K562 (cell line): Measurements from ENCODE around the gene MEIS1. TPM values are rescaled to one million over a fixed set of nuclear protein-coding genes. Genes with fewer than 3 reads are reported as not detected.

Experiments used
- ATAC-seq: fragments of 200-7000 bp; cut with Tn5 transposase; 3 replicates; pipeline ENCODE4 v1.9.1; 2020; ENCODE audit warnings: moderate library complexity
- BruUV-seq: library from RNA; stranded (reverse); fragments of 400-500 nt; replicated peaks from 2 replicates; lab custom pipeline; 2021; lab: Mats Ljungman, UMichigan
- CTCF ChIA-PET: fragments of 300-600 bp; formaldehyde crosslinking; extraction: SDS; loops from one replicate; lab custom pipeline; 2021; ENCODE audit warnings: low intra/inter-chr PET ratio; lab: Yijun Ruan, JAX
- POLR2A ChIA-PET: fragments of 300-600, 350-650 bp; sonication (Branson Sonifier 250); formaldehyde crosslinking; extraction: SDS; loops from one replicate; lab custom pipeline; 2021; ENCODE audit warnings: antibody characterized with exemption, inconsistent platforms; lab: Yijun Ruan, JAX
- DNase-seq, 4 experiments: peaks; one replicate each; pipeline versions ENCODE4 v3.0.0 to v3.0.0-alpha.2; 2011 to 2018; ENCODE audit warnings: low spot score in 3 of 4, mixed read lengths in 3 of 4; ENCODE audit errors: extremely low read depth in 1 of 4
- FAIRE-seq: peaks from 2 replicates; lab custom pipeline; 2011; peaks lifted over from hg19 to GRCh38; lab: Jason Lieb, UNC
- H2AFZ ChIP-seq: 2 replicates; pipeline ENCODE4 v1.6.0; 2011; ENCODE audit warnings: low read depth, low read length, control low read depth, inconsistent platforms
- H3K27ac ChIP-seq: fragments of 200-600 bp; 3 replicates; pipeline ENCODE4 v1.8.0; 2011; ENCODE audit warnings: low read depth, mild to moderate bottlenecking, control low read depth, inconsistent platforms, low read length, moderate library complexity, mixed read lengths; ENCODE audit errors: extremely low read depth
- H3K27me3 ChIP-seq, 2 experiments: fragments of 300-600 bp in 1 of 2; 2 replicates in 1 of 2; 3 replicates in 1 of 2; pipeline versions ENCODE4 v1.6.0 to v1.8.0; 2011; ENCODE audit warnings: inconsistent platforms in 2 of 2, low read length in 2 of 2, mild to moderate bottlenecking in 1 of 2, mixed read lengths in 1 of 2, moderate library complexity in 1 of 2; ENCODE audit not compliant: control insufficient read depth in 2 of 2, insufficient read depth in 2 of 2
- H3K36me3 ChIP-seq: fragments of 300-600 bp; 3 replicates; pipeline ENCODE4 v1.8.0; 2011; ENCODE audit warnings: mild to moderate bottlenecking, low read length, inconsistent platforms; ENCODE audit not compliant: control insufficient read depth, insufficient read depth
- H3K4me1 ChIP-seq, 2 experiments: fragments of 200-600 bp in 1 of 2; replicated peaks in 1 of 2; 2 replicates in 1 of 2; 3 replicates in 1 of 2; pipeline versions ENCODE4 v1.5.1 to v1.8.0; 2011; ENCODE audit warnings: inconsistent platforms in 2 of 2, low read length in 2 of 2, mild to moderate bottlenecking in 1 of 2, mixed read lengths in 1 of 2, moderate library complexity in 1 of 2; ENCODE audit not compliant: control insufficient read depth in 2 of 2, insufficient read depth in 2 of 2
- H3K4me2 ChIP-seq: 2 replicates; pipeline ENCODE4 v1.6.1; 2011; ENCODE audit warnings: low read length, control low read depth, inconsistent platforms, mixed read lengths; ENCODE audit not compliant: insufficient read depth
- H3K4me3 ChIP-seq: fragments of 200-600 bp; sonication (generic), shearing (Covaris generic); 2 replicates; pipeline ENCODE4 v1.5.1; 2016; ENCODE audit warnings: control low read depth, inconsistent platforms
- H3K79me2 ChIP-seq: fragments of 200-600 bp; 3 replicates; pipeline ENCODE4 v1.8.0; 2011; ENCODE audit warnings: low read length, inconsistent platforms; ENCODE audit not compliant: control insufficient read depth, insufficient read depth
- H3K9ac ChIP-seq, 2 experiments: 2 replicates each; pipeline versions ENCODE4 v1.6.0 to v1.6.1; 2011; ENCODE audit warnings: low read depth in 2 of 2, low read length in 2 of 2, control low read depth in 1 of 2, inconsistent platforms in 1 of 2, mild to moderate bottlenecking in 1 of 2, mixed read lengths in 1 of 2; ENCODE audit not compliant: insufficient read depth in 1 of 2
- H3K9me1 ChIP-seq: one replicate; pipeline ENCODE4 v1.6.0; 2011; ENCODE audit warnings: inconsistent platforms, mild to moderate bottlenecking, low read length, moderate library complexity; ENCODE audit not compliant: control insufficient read depth, insufficient read depth
- H3K9me3 ChIP-seq: replicated peaks from 2 replicates; pipeline ENCODE4 v1.5.1; 2011; ENCODE audit warnings: low read depth, low read length, inconsistent platforms; ENCODE audit not compliant: control insufficient read depth, insufficient read depth
- H4K20me1 ChIP-seq: replicated peaks from 2 replicates; pipeline ENCODE4 v1.6.1; 2011; ENCODE audit warnings: low read length, inconsistent platforms, mixed read lengths; ENCODE audit not compliant: control insufficient read depth, insufficient read depth
- BCLAF1 ChIP-seq, 2 experiments: fragments of 450-650 bp in 1 of 2; IDR thresholded peaks; 2 replicates each; pipeline ENCODE4 v1.6.1; 2011 to 2017; ENCODE audit warnings: low read depth in 2 of 2, antibody characterized with exemption in 1 of 2, borderline replicate concordance in 1 of 2, low read length in 1 of 2, mild to moderate bottlenecking in 1 of 2, mixed read lengths in 1 of 2; ENCODE audit not compliant: control insufficient read depth in 1 of 2
- BMI1 ChIP-seq: fragments of 150-350 bp; IDR thresholded peaks from 2 replicates; pipeline ENCODE4 v1.6.1; 2014; ENCODE audit warnings: low read length
- CBX3 ChIP-seq, 2 experiments: IDR thresholded peaks; 1 replicate in 1 of 2; 2 replicates in 1 of 2; pipeline ENCODE4 v1.6.1; 2012; ENCODE audit warnings: inconsistent platforms in 2 of 2, low read length in 2 of 2, borderline replicate concordance in 1 of 2, control low read depth in 1 of 2
- CEBPG ChIP-seq, 3 experiments: fragments of 200-800 bp in 1 of 3; sonication (Bioruptor generic) in 1 of 3; sonication (generic) in 1 of 3; formaldehyde crosslinking in 1 of 3; IDR thresholded peaks in 2 of 3; conservative IDR thresholded peaks in 1 of 3; 2 replicates each; pipeline versions ENCODE4 v1.6.1 to v1.8.0; 2016 to 2022; ENCODE audit warnings: missing compliant biosample characterization in 2 of 3, missing genetic modification characterization in 2 of 3, mild to moderate bottlenecking in 1 of 3, missing genetic modification reagents in 1 of 3
- CSDE1 ChIP-seq, 2 experiments: fragments of 450-650 bp; IDR thresholded peaks; 2 replicates each; pipeline ENCODE4 v1.6.1; 2016; ENCODE audit warnings: mild to moderate bottlenecking in 1 of 2
- EP300 ChIP-seq: IDR thresholded peaks from 2 replicates; pipeline ENCODE4 v1.6.1; 2012; ENCODE audit warnings: low read length, improper control_type of control experiment
- KLF1 ChIP-seq: fragments of 450-650 bp; IDR thresholded peaks from 2 replicates; pipeline ENCODE4 v1.6.1; 2016; ENCODE audit warnings: missing genetic modification characterization, missing compliant biosample characterization
- LCOR ChIP-seq: sonication (generic); formaldehyde crosslinking; IDR thresholded peaks from 2 replicates; pipeline ENCODE4 v1.8.0; 2022; ENCODE audit warnings: mild to moderate bottlenecking, missing genetic modification reagents
- MED1 ChIP-seq: sonication (generic); formaldehyde crosslinking; IDR thresholded peaks from 2 replicates; pipeline ENCODE4 v1.8.1; 2023; ENCODE audit warnings: missing genetic modification reagents, borderline replicate concordance
- MXI1 ChIP-seq: IDR thresholded peaks from 2 replicates; pipeline ENCODE4 v1.6.1; 2011; ENCODE audit warnings: low read depth, mild to moderate bottlenecking, improper control_type of control experiment, low read length
- MYC ChIP-seq, 2 experiments: fragments of 250-450 bp in 1 of 2; sonication (Bioruptor Pico) in 1 of 2; IDR thresholded peaks; 2 replicates each; pipeline versions ENCODE4 v1.5.1 to v1.6.1; 2012 to 2021; ENCODE audit warnings: low read depth in 2 of 2, borderline replicate concordance in 1 of 2, improper control_type of control experiment in 1 of 2, low read length in 1 of 2, mild to moderate bottlenecking in 1 of 2, moderate library complexity in 1 of 2
- POLR2G ChIP-seq: fragments of 200-400 bp; formaldehyde crosslinking; IDR thresholded peaks from 2 replicates; pipeline ENCODE4 v1.6.1; 2017; ENCODE audit warnings: low read depth, mild to moderate bottlenecking, antibody characterized with exemption, low read length, moderate library complexity
- RFX1 ChIP-seq: fragments of 450-650 bp; IDR thresholded peaks from 2 replicates; pipeline ENCODE4 v1.6.1; 2016; ENCODE audit warnings: mild to moderate bottlenecking, moderate library complexity
- SOX6 ChIP-seq: fragments of 450-650 bp; IDR thresholded peaks from 2 replicates; pipeline ENCODE4 v1.6.1; 2014; ENCODE audit warnings: mild to moderate bottlenecking
- SRF ChIP-seq, 2 experiments: fragments of 250-450, 450-650 bp in 1 of 2; sonication (Bioruptor Pico) in 1 of 2; sonication (generic) in 1 of 2; formaldehyde crosslinking; IDR thresholded peaks; 2 replicates each; pipeline versions ENCODE4 v1.5.0 to v1.5.1; 2020 to 2022; ENCODE audit warnings: mild to moderate bottlenecking in 1 of 2, missing genetic modification reagents in 1 of 2
- XRCC3 ChIP-seq: fragments of 450-650 bp; IDR thresholded peaks from 2 replicates; pipeline ENCODE4 v1.6.1; 2017; ENCODE audit warnings: mild to moderate bottlenecking, moderate library complexity
- YBX1 ChIP-seq: fragments of 450-650 bp; IDR thresholded peaks from 2 replicates; pipeline ENCODE4 v1.7.1; 2016; ENCODE audit warnings: mild to moderate bottlenecking
- ZNF445 ChIP-seq: fragments of 250-450 bp; sonication (Bioruptor Pico); IDR thresholded peaks from 2 replicates; pipeline ENCODE4 v1.4.0; 2020; ENCODE audit warnings: low read depth, mild to moderate bottlenecking, moderate library complexity
- ZNF507 ChIP-seq: conservative IDR thresholded peaks from 2 replicates; pipeline ENCODE4 v1.6.1; 2017; ENCODE audit warnings: missing genetic modification characterization, missing compliant biosample characterization
- ZNF551 ChIP-seq: fragments of 250-450 bp; sonication (Bioruptor Pico); IDR thresholded peaks from 2 replicates; pipeline ENCODE4 v1.5.0; 2021; ENCODE audit warnings: mild to moderate bottlenecking, moderate library complexity
- WGBS: fragments of 100-300 bp; shearing (Covaris generic); methylation state at CpG from one replicate; pipeline ENCODE4 v1.1.6; 2016; ENCODE audit warnings: low coverage, mixed read lengths; ENCODE audit not compliant: insufficient coverage; ENCODE audit errors: missing lambda C conversion rate; 5-methylcytosine and 5-hydroxymethylcytosine counted together
- in situ Hi-C: fragments of 300-500 bp; cut with MboI; formaldehyde crosslinking; loops from 4 replicates; pipeline ENCODE4 v1.15.0; 2018; ENCODE audit warnings: inconsistent platforms, mixed read lengths
- intact Hi-C: fragments of 100-400 bp; cut with micrococcal nuclease; formaldehyde crosslinking; loops from 2 replicates; pipeline ENCODE4 v1.14.2; 2022
- polyA plus RNA-seq, 8 experiments: library from polyadenylated mRNA; depleted of rRNA in 4 of 8; stranded (reverse) in 5 of 8; unstranded in 3 of 8; fragments of >200 nt; fragmentation: Nextera tagmentation in 2 of 8; fragmentation: Illumina TruSeq in 1 of 8; extraction: Ambion mirVana in 2 of 8; extraction: Trizol in 1 of 8; gene quantifications; 2 replicates each; pipeline versions ENCODE4 v1.2.1 to v1.2.3, GENCODE V29; 2011 to 2014; ENCODE audit warnings: inconsistent platforms in 1 of 8, missing spikeins in 1 of 8
- total RNA-seq, 7 experiments: library from RNA; depleted of rRNA in 6 of 7; stranded (reverse); fragments of >200 nt in 6 of 7; fragmentation: Illumina TruSeq in 2 of 7; extraction: Trizol in 2 of 7; gene quantifications; 2 replicates each; pipeline versions ENCODE4 v1.2.1 to v1.2.3, GENCODE V29; 2011 to 2021; ENCODE audit warnings: low replicate concordance in 1 of 7

MEIS1 gene
- total and polyA plus RNA-seq, 9 of the 15 experiments (the other 6 are each of a cell fraction or from before 2014, with no cell fraction given) = 2.3 to 9.0 (median 5.9) TPM

GRCh38 chr2:66569321-66569851 lies 134.5 kb downstream of the MEIS1 start:
- in situ Hi-C loops = no loop called here
- Histone ChIP-seq H3K4me1 (peaks cover 0 to 10% of the 10 kb centered on the region in 2 experiments; a peak in 3 of 5 replicates), H3K4me3 (no peak overlapping the region), H3K79me2 (no peaks in the 10 kb centered on the region), H3K9me3 (no peaks in the 10 kb centered on the region), H4K20me1 (no peaks in the 10 kb centered on the region), H2AFZ (no peak overlapping the region), H3K9ac (no peak overlapping the region), H3K36me3 (no peaks in the 10 kb centered on the region), H3K4me2 (no peak overlapping the region), H3K27ac (no peak overlapping the region), H3K27me3 (no peaks in the 10 kb centered on the region), H3K9me1 (no peaks in the 10 kb centered on the region)
- BruUV-seq = no TSS peak
- WGBS = 36% methylated on average over 4 of the region's 4 CpGs
- FAIRE-seq (peak; percentile 23), ATAC-seq (peak; percentile 88), DNase-seq (peak in 2 of 4 experiments; percentile 35 to 69)
- POLR2A ChIA-PET = no interaction called here
- intact Hi-C loops = no loop called here
- CTCF ChIA-PET = no interaction called here
- TF ChIP-seq SOX6 (0 out of 2 replicates have a peak, but pooled peaks have one; percentile 27), MYC (IDR thresholded peaks at IDR 0.05; ENCODE audit: low read depth, low read length) (0 out of 2 replicates have a peak, but pooled peaks have one; percentile 19), MYC (CRISPR knock-in tag; IDR thresholded peaks at IDR 0.05; ENCODE audit: borderline replicate concordance, low read depth) (no peak), CEBPG (CRISPR knock-in tag; IDR thresholded peaks at IDR 0.05) (no peak), CEBPG (tag; conservative IDR thresholded peaks at IDR 0.05 in 1 of 2, IDR thresholded peaks at IDR 0.05 in 1 of 2) (0 out of 4 replicates have a peak, but pooled peaks of 1 of the 2 experiments have one; percentile 24), YBX1 (no peak), POLR2G (no peak), BMI1 (peak; percentile 83; the same call in 1 of the 2 replicates), EP300 (0 out of 2 replicates have a peak, but pooled peaks have one; percentile 29), CSDE1 (IDR thresholded peaks at IDR 0.05) (peak in 1 of 2 experiments; percentile 75; a peak in 2 of 4 replicates), SRF (CRISPR knock-in tag; IDR thresholded peaks at IDR 0.05) (no peak), KLF1 (no peak), BCLAF1 (IDR thresholded peaks at IDR 0.05; ENCODE audit: borderline replicate concordance in 1 of 2, control insufficient read depth in 1 of 2, low read depth in 2 of 2, low read length in 1 of 2) (no peak), XRCC3 (no peak), LCOR (CRISPR knock-in tag) (no peak), RFX1 (peak; percentile 98), ZNF551 (CRISPR knock-in tag) (no peak), MXI1 (0 out of 2 replicates have a peak, but pooled peaks have one; percentile 38), CBX3 (IDR thresholded peaks at IDR 0.05; ENCODE audit: borderline replicate concordance in 1 of 2, low read length in 2 of 2) (peak in 1 of 2 experiments; percentile 30; a peak in 1 of 3 replicates), ZNF507 (tag) (no peak), ZNF445 (no peak), MED1 (CRISPR knock-in tag) (no peak)
